Uterus (tissue), 2 donors: ENCODE measurements around the gene CSGALNACT2.

Experiments used
- CTCF ChIP-seq, 4 experiments: fragments of 200-600 bp in 2 of 4; fragments of 450-650 bp in 2 of 4; sonication (generic) in 2 of 4; IDR thresholded peaks; one replicate each; pipeline ENCODE4 v1.5.1; 2016 to 2019; ENCODE audit warnings: antibody characterized with exemption in 4 of 4, mild to moderate bottlenecking in 2 of 4, moderate library complexity in 1 of 4
- POLR2A ChIP-seq, 2 donors: fragments of 450-650 bp; IDR thresholded peaks; one replicate each; pipeline ENCODE4 v1.6.1; 2016; ENCODE audit warnings: antibody characterized with exemption in 2 of 2, mild to moderate bottlenecking in 1 of 2, moderate library complexity in 1 of 2

- TF ChIP-seq CTCF (IDR thresholded peaks at IDR 0.05): no peak
- TF ChIP-seq POLR2A (IDR thresholded peaks at IDR 0.05): no peak
These were observed 21.0 kb upstream of the CSGALNACT2 start for GRCh38 chr10:43117031-43117776.
